Calu3 (cell line): ENCODE results near the gene ATP2A1. TPM values are rescaled to one million over a fixed set of nuclear protein-coding genes. Genes with fewer than 3 reads are reported as not detected.
"Not testable (repeated sequence)": the region's sequence is repeated elsewhere in the genome, so short reads cannot be mapped to it uniquely, and the experiment has no call there.

Experiments
- BruUV-seq: library from RNA; stranded (reverse); fragments of 400-500 nt; replicated peaks from 2 replicates; lab custom pipeline; 2021; lab: Mats Ljungman, UMichigan
- CTCF ChIA-PET: fragments of 300-600 bp; sonication (Branson Sonifier 250); formaldehyde crosslinking; loops from one replicate; lab custom pipeline; 2022; ENCODE audit warnings: antibody characterized with exemption; lab: Charles Lee
- DNase-seq: peaks from one replicate; pipeline ENCODE4 v3.0.0; 2022
- H3K27ac Mint-ChIP-seq: one replicate; pipeline ENCODE4 v1.8.0; 2022; ENCODE audit warnings: mixed read lengths; ENCODE audit not compliant: unreplicated experiment
- H3K27me3 Mint-ChIP-seq: one replicate; pipeline ENCODE4 v1.8.0; 2022; ENCODE audit warnings: mixed read lengths; ENCODE audit not compliant: unreplicated experiment
- H3K36me3 Mint-ChIP-seq: one replicate; pipeline ENCODE4 v1.8.0; 2022; ENCODE audit warnings: mild to moderate bottlenecking, moderate library complexity, mixed read lengths; ENCODE audit not compliant: insufficient read depth, unreplicated experiment
- H3K4me1 Mint-ChIP-seq: one replicate; pipeline ENCODE4 v1.8.0; 2022; ENCODE audit warnings: mild to moderate bottlenecking, low read depth, mixed read lengths; ENCODE audit not compliant: unreplicated experiment
- H3K4me3 Mint-ChIP-seq: one replicate; pipeline ENCODE4 v1.8.0; 2022; ENCODE audit warnings: mild to moderate bottlenecking, low read depth, moderate library complexity, mixed read lengths; ENCODE audit not compliant: unreplicated experiment
- H3K9me3 Mint-ChIP-seq: one replicate; pipeline ENCODE4 v1.8.0; 2022; ENCODE audit warnings: low read depth, mixed read lengths; ENCODE audit not compliant: unreplicated experiment
- intact Hi-C: fragments of 100-400 bp; cut with micrococcal nuclease; formaldehyde crosslinking; loops from one replicate; pipeline ENCODE4 v1.10.0; 2022; ENCODE audit not compliant: unreplicated experiment
- total RNA-seq: library from RNA; stranded (reverse); gene quantifications from 2 replicates; pipeline ENCODE4 v1.2.3, GENCODE V29; 2022
- TF ChIP-seq, protein P1 (sequence below): fragments of 200-600 bp; IDR thresholded peaks from one replicate; pipeline ENCODE4 v1.8.0; 2022; ENCODE audit warnings: antibody characterized with exemption; ENCODE audit not compliant: unreplicated experiment

ATP2A1 gene
- total RNA-seq, 1 experiment from 2014 or later = 5.7 TPM

DNA sequence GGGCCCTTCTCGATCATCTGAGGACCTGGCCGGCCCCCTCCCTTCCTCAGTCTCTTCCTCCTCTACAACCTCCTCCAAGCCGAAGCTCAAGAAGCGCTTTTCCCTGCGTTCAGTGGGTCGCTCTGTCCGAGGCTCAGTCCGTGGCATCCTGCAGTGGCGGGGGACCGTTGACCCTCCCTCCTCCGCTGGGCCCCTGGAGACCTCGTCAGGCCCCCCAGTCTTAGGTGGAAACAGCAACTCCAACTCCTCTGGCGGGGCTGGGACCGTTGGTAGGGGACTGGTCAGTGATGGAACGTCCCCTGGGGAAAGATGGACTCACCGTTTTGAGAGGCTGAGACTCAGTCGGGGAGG lies 11.9 kb upstream of the ATP2A1 start:
- no peaks in the 10 kb centered on the region for H3K27me3 Mint-ChIP-seq
- BruUV-seq = no TSS peak
- TF ChIP-seq, protein P1, sequence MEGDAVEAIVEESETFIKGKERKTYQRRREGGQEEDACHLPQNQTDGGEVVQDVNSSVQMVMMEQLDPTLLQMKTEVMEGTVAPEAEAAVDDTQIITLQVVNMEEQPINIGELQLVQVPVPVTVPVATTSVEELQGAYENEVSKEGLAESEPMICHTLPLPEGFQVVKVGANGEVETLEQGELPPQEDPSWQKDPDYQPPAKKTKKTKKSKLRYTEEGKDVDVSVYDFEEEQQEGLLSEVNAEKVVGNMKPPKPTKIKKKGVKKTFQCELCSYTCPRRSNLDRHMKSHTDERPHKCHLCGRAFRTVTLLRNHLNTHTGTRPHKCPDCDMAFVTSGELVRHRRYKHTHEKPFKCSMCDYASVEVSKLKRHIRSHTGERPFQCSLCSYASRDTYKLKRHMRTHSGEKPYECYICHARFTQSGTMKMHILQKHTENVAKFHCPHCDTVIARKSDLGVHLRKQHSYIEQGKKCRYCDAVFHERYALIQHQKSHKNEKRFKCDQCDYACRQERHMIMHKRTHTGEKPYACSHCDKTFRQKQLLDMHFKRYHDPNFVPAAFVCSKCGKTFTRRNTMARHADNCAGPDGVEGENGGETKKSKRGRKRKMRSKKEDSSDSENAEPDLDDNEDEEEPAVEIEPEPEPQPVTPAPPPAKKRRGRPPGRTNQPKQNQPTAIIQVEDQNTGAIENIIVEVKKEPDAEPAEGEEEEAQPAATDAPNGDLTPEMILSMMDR = no peak
- CTCF ChIA-PET = interaction anchor here (0.6 kb wide), 1 partner anchor 25 kb away, joined by 3 read pairs; no protein-coding TSS in a partner anchor
- H3K4me1 Mint-ChIP-seq = peaks cover 31% of the 10 kb centered on the region
- intact Hi-C loops = no loop called here
- H3K27ac Mint-ChIP-seq = no peak overlapping the region
- peaks cover 69% of the 10 kb centered on the region for H3K36me3 Mint-ChIP-seq
- no peaks in the 10 kb centered on the region for H3K9me3 Mint-ChIP-seq
- DNase-seq = no peak
- peak overlapping the region; percentile 93 for H3K4me3 Mint-ChIP-seq

DNA sequence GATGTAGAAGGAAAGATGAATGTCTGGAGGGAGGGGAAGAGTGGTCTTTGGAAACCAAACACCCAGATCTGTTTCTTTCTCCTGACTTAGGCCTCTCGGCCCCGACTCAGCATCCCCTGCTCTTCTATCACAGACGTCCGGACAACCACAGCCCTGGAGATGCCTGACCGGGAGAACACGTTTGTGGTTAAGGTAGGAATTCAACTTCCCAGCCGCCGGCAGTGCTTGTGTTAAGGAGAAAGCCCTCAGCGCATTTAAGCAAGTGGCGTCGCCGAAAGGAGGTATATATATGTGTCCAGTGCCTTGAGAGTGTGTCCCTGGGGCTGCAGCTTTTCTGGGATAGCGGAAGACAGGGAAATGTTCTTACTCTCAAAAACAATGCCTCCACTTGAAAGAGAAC lies 11.0 kb upstream of the ATP2A1 start:
- H3K36me3 Mint-ChIP-seq = peaks cover 76% of the 10 kb centered on the region
- CTCF ChIA-PET = no interaction called here
- TF ChIP-seq, protein P1 = no peak
- H3K4me3 Mint-ChIP-seq = no peak overlapping the region
- intact Hi-C loops = no loop called here
- peaks cover 24% of the 10 kb centered on the region for H3K4me1 Mint-ChIP-seq
- BruUV-seq = no TSS peak
- H3K9me3 Mint-ChIP-seq = no peaks in the 10 kb centered on the region
- no peak for DNase-seq
- no peak overlapping the region for H3K27ac Mint-ChIP-seq
- H3K27me3 Mint-ChIP-seq = no peaks in the 10 kb centered on the region

DNA sequence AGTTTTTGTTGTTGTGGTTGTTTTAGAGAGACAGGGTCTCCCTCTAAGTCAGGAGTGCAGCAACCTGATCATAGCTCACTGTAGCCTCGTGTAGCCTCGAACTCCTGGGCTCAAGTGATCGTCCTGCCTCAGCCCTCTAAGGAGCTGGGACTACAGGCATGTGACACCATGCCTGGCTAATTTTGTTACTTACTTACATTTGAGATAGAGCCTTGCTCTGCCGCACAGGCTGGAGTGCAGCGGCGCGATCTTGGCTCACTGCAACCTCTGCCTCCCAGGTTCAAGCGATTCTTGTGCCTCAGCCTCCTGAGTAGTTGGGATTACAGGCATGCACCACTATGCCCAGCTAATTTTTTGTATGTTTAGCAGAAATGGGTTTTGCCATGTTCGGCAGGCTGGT lies 10.6 kb upstream of the ATP2A1 start:
- H3K9me3 Mint-ChIP-seq = not testable (repeated sequence)
- peaks cover 76% of the 10 kb centered on the region for H3K36me3 Mint-ChIP-seq

DNA sequence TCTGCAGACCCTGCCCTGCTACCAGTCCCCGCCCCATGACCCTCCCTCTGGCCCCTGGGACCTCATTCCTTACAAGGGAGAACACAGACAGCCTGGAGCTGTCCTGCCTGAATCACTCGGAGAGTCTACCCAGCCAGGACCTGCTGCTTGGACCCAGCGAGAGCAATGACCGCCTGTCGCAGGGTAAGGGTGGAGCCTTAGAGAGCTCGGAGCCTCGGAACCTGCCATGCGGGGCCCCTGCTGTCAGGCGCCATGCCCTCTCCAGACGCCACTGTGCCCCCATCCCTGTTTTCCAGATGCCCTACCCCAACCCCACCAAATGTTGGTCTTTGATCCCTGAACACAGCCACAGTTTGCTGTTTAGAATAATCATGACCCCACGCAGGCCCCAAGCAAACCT lies 9.1 kb upstream of the ATP2A1 start:
- no peak overlapping the region for H3K4me3 Mint-ChIP-seq
- intact Hi-C loops = no loop called here
- CTCF ChIA-PET = no interaction called here

More for the DNA sequence above, 10.6 kb upstream of the ATP2A1 start:
- BruUV-seq, H3K4me3 Mint-ChIP-seq, DNase-seq, CTCF ChIA-PET, intact Hi-C loops, H3K27ac Mint-ChIP-seq, H3K27me3 Mint-ChIP-seq: not testable (repeated sequence)
- H3K4me1 Mint-ChIP-seq = peaks cover 22% of the 10 kb centered on the region

DNA sequence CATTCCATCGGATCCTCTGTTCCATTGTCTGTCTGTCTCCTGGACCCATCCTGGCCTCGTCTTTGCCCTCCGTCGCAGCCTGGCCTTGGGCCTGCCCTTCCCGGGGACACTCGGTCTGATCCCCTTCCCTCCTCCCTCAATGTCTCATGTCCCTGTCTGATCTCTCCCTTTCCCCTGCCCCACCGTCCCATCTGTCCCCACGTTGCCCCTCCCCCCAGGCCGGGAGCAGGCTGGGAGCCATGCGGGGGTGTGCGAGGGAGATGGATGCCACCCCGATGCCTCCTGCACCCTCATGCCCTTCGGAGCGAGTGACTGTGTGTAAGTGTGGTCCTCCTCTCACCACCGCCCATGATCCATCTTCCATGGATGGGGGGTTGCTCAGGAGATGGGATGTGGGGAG lies 5.3 kb upstream of the ATP2A1 start:
- H3K27ac Mint-ChIP-seq = peak overlapping the region; percentile 11
- TF ChIP-seq, protein P1 = no peak
- no peak for DNase-seq

More for the DNA sequence above, 9.1 kb upstream of the ATP2A1 start:
- H3K36me3 Mint-ChIP-seq = peaks cover 76% of the 10 kb centered on the region
- no peaks in the 10 kb centered on the region for H3K9me3 Mint-ChIP-seq
- no peak for DNase-seq
- peaks cover 20% of the 10 kb centered on the region for H3K4me1 Mint-ChIP-seq
- no peaks in the 10 kb centered on the region for H3K27me3 Mint-ChIP-seq
- TF ChIP-seq, protein P1 = no peak
- BruUV-seq = no TSS peak
- no peak overlapping the region for H3K27ac Mint-ChIP-seq

More for the DNA sequence above, 5.3 kb upstream of the ATP2A1 start:
- intact Hi-C loops = no loop called here
- CTCF ChIA-PET = interaction anchor here (0.9 to 1.5 kb wide), 3 partner anchors 10 to 71 kb away, joined by 3 to 4 read pairs (median 3); partner anchors contain the start of genes RABEP2 and SH2B1
- peaks cover 81% of the 10 kb centered on the region for H3K36me3 Mint-ChIP-seq
- BruUV-seq = no TSS peak
- H3K9me3 Mint-ChIP-seq = no peaks in the 10 kb centered on the region
- H3K4me3 Mint-ChIP-seq = no peak overlapping the region
- H3K27me3 Mint-ChIP-seq = no peaks in the 10 kb centered on the region
- no peaks in the 10 kb centered on the region for H3K4me1 Mint-ChIP-seq
